KMS-11 (cell line): ENCODE measurements around the gene PRPF39.

Experiments
- H2AFZ ChIP-seq: fragments of 200-600 bp; sonication (generic); 2 replicates; pipeline ENCODE4 v1.6.1; 2016; ENCODE audit warnings: antibody characterized with exemption, mixed run types, low read depth
- H3K27ac ChIP-seq: fragments of 200-600 bp; sonication (generic); 2 replicates; pipeline ENCODE4 v1.6.1; 2016; ENCODE audit warnings: mild to moderate bottlenecking, mixed run types
- H3K27me3 ChIP-seq: fragments of 200-600 bp; sonication (generic); 2 replicates; pipeline ENCODE4 v1.6.1; 2017; ENCODE audit warnings: mild to moderate bottlenecking, low read depth, mixed run types, moderate library complexity; ENCODE audit not compliant: insufficient read depth
- H3K36me3 ChIP-seq: fragments of 200-600 bp; sonication (generic); 2 replicates; pipeline ENCODE4 v1.6.1; 2017; ENCODE audit warnings: mild to moderate bottlenecking, mixed run types; ENCODE audit not compliant: insufficient read depth
- H3K4me1 ChIP-seq: fragments of 200-600 bp; sonication (generic); 2 replicates; pipeline ENCODE4 v1.6.1; 2016; ENCODE audit warnings: mild to moderate bottlenecking, low read depth, mixed run types; ENCODE audit not compliant: poor library complexity, severe bottlenecking
- H3K4me2 ChIP-seq: fragments of 200-600 bp; sonication (generic); 2 replicates; pipeline ENCODE4 v1.7.0; 2016; ENCODE audit warnings: mild to moderate bottlenecking, mixed run types
- H3K4me3 ChIP-seq: fragments of 200-600 bp; sonication (generic); IDR thresholded peaks from 2 replicates; pipeline ENCODE4 v1.6.1; 2017; ENCODE audit warnings: low read depth, low read length, mixed read lengths; ENCODE audit not compliant: insufficient read depth
- H3K79me2 ChIP-seq: fragments of 200-600 bp; sonication (generic); 2 replicates; pipeline ENCODE4 v1.6.1; 2016; ENCODE audit warnings: low read depth, mixed run types; ENCODE audit not compliant: insufficient read depth
- H3K9ac ChIP-seq: fragments of 200-600 bp; sonication (generic); 2 replicates; pipeline ENCODE4 v1.6.1; 2016; ENCODE audit warnings: mild to moderate bottlenecking, mixed run types
- H4K20me1 ChIP-seq: fragments of 200-600 bp; sonication (generic); 2 replicates; pipeline ENCODE4 v1.6.1; 2016; ENCODE audit warnings: mild to moderate bottlenecking, mixed run types; ENCODE audit not compliant: insufficient read depth
- CTCF ChIP-seq: fragments of 200-600 bp; sonication (generic); conservative IDR thresholded peaks from 2 replicates; pipeline ENCODE4 v1.6.1; 2017; ENCODE audit warnings: low read depth, mild to moderate bottlenecking, antibody characterized with exemption, low read length, moderate library complexity, mixed read lengths

The PRPF39 gene

DNA sequence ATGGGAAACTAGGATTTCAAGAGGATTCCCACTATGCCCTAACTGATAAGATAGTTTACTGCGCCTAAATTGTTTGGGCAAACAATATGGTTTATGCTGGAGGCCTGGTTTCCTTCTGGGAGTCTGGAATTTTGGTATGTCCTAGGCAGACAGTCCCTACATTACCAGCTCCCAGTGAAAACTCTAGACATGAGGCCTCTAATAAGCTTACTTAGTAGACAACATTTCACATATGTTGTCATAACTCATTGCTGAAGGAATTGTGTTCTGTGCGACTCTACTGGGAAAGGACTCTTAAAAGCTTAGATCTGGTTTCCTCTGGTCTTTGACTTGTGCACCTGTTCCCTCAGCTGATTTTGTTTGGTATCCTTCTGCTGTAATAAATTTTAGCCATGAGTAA lies 18.0 kb upstream of the PRPF39 start:
- no peaks in the 10 kb centered on the region for H3K4me1 ChIP-seq
- no peaks in the 10 kb centered on the region for H3K27me3 ChIP-seq
- no peaks in the 10 kb centered on the region for H3K36me3 ChIP-seq
- H3K79me2 ChIP-seq = no peaks in the 10 kb centered on the region
- H3K27ac ChIP-seq = no peak overlapping the region
- no peak for TF ChIP-seq CTCF
- H2AFZ ChIP-seq = no peak overlapping the region
- no peak overlapping the region for H3K9ac ChIP-seq
- H3K4me2 ChIP-seq = no peak overlapping the region
- no peak overlapping the region for H3K4me3 ChIP-seq
- no peaks in the 10 kb centered on the region for H4K20me1 ChIP-seq

DNA sequence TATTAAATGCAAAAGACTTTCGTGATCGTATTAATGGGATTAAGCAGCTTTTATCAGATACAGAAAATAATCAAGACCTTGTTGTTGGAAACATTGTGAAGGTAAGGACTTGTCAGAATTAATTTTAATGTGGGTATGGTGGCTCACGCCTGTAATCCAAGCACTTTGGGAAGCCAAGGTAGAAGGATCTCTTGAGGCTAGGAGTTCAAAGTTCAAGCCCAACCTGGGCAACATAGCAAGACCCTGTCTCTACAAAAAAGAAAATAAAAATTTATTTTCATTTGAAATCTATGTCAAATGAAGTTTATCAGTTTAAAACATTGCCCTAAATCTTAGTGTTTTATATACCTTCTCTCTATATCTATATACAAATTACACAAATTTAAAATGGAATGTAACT lies 17.2 kb upstream of the PRPF39 start:
- Histone ChIP-seq H3K4me1 (no peaks in the 10 kb centered on the region), H3K9ac (no peak overlapping the region), H3K27me3 (no peaks in the 10 kb centered on the region), H3K27ac (no peak overlapping the region), H3K4me2 (no peak overlapping the region), H4K20me1 (no peaks in the 10 kb centered on the region), H3K36me3 (no peaks in the 10 kb centered on the region), H2AFZ (no peak overlapping the region), H3K79me2 (no peaks in the 10 kb centered on the region), H3K4me3 (no peak overlapping the region)
- TF ChIP-seq CTCF = no peak

- no peak overlapping the region for H2AFZ ChIP-seq
Observed at GRCh38 chr14:45068396-45068795, 15.5 kb upstream of the PRPF39 start.

GRCh38 chr14:45070215-45070614 lies 13.7 kb upstream of the PRPF39 start:
- Histone ChIP-seq H3K79me2 (no peaks in the 10 kb centered on the region), H3K36me3 (no peaks in the 10 kb centered on the region), H3K4me3 (no peak overlapping the region), H3K4me1 (no peaks in the 10 kb centered on the region), H3K27ac (no peak overlapping the region), H4K20me1 (no peaks in the 10 kb centered on the region), H2AFZ (no peak overlapping the region), H3K27me3 (no peaks in the 10 kb centered on the region), H3K9ac (no peak overlapping the region), H3K4me2 (no peak overlapping the region)
- TF ChIP-seq CTCF = no peak

More at GRCh38 chr14:45068396-45068795, 15.5 kb upstream of the PRPF39 start:
- Histone ChIP-seq H3K27me3 (no peaks in the 10 kb centered on the region), H3K4me1 (no peaks in the 10 kb centered on the region), H3K4me2 (no peak overlapping the region), H3K79me2 (no peaks in the 10 kb centered on the region), H3K4me3 (no peak overlapping the region), H3K36me3 (no peaks in the 10 kb centered on the region), H3K9ac (no peak overlapping the region), H4K20me1 (no peaks in the 10 kb centered on the region), H3K27ac (no peak overlapping the region)
- no peak for TF ChIP-seq CTCF

- H3K4me2 ChIP-seq = no peak overlapping the region
- H2AFZ ChIP-seq = no peak overlapping the region
- no peaks in the 10 kb centered on the region for H3K27me3 ChIP-seq
- H4K20me1 ChIP-seq = no peaks in the 10 kb centered on the region
- H3K79me2 ChIP-seq = no peaks in the 10 kb centered on the region
- H3K4me3 ChIP-seq = no peak overlapping the region
- no peak overlapping the region for H3K27ac ChIP-seq
- H3K36me3 ChIP-seq = no peaks in the 10 kb centered on the region
- H3K9ac ChIP-seq = no peak overlapping the region
- H3K4me1 ChIP-seq = no peaks in the 10 kb centered on the region
- TF ChIP-seq CTCF = no peak
Observed at GRCh38 chr14:45072126-45072525, 11.8 kb upstream of the PRPF39 start.
